LNCAP (cell line): Measurements from ENCODE around the gene SH3GL3.

Experiments
- CTCF ChIP-seq: fragments of 450-650 bp; IDR thresholded peaks from 2 replicates; pipeline ENCODE4 v1.5.1; 2017; ENCODE audit warnings: mild to moderate bottlenecking

The SH3GL3 gene

GRCh38 chr15:83658430-83659416 is 211.6 kb downstream of the SH3GL3 start:
- TF ChIP-seq CTCF = no peak

- no peak for TF ChIP-seq CTCF
Observed at GRCh38 chr15:83659417-83659812, 212.3 kb downstream of the SH3GL3 start.

GRCh38 chr15:83665480-83665879 is 218.3 kb downstream of the SH3GL3 start:
- no peak for TF ChIP-seq CTCF
